ENCODE measurements around the gene FKBP10.
A peak's percentile ranks its signal among the peaks of the same experiment; 100 is the strongest.

Gene FKBP10

GRCh38 chr17:41782142-41782541 is 30.7 kb upstream of the FKBP10 start:
- no peak for DNase-seq (ENCODE audit: low read depth)

- DNase-seq (ENCODE audit: low read depth): no peak
Observed at GRCh38 chr17:41784207-41784744, 28.5 kb upstream of the FKBP10 start.

- DNase-seq (ENCODE audit: low read depth): no peak
Observed at GRCh38 chr17:41785091-41785858, 27.5 kb upstream of the FKBP10 start.

GRCh38 chr17:41785859-41786226 is 27.0 kb upstream of the FKBP10 start:
- DNase-seq (ENCODE audit: low read depth): no peak

GRCh38 chr17:41786227-41787020 is 26.4 kb upstream of the FKBP10 start, which contains the start of gene JUP:
JUP (minus strand) TSS chr17:41786711; CDS start chr17:41771854, 14,857 bp downstream.
- peak; percentile 76 for DNase-seq (ENCODE audit: low read depth)

- DNase-seq (ENCODE audit: low read depth): no peak
Observed at GRCh38 chr17:41787021-41787418, 25.8 kb upstream of the FKBP10 start.

GRCh38 chr17:41792845-41793783 is 19.7 kb upstream of the FKBP10 start:
- DNase-seq (ENCODE audit: low read depth): no peak

GRCh38 chr17:41793784-41794539 is 18.8 kb upstream of the FKBP10 start:
- DNase-seq (ENCODE audit: low read depth): no peak

GRCh38 chr17:41794540-41794975 is 18.2 kb upstream of the FKBP10 start:
- no peak for DNase-seq (ENCODE audit: low read depth)

- DNase-seq (ENCODE audit: low read depth): no peak
Observed at GRCh38 chr17:41796121-41796895, 16.5 kb upstream of the FKBP10 start.

- DNase-seq (ENCODE audit: low read depth): no peak
Observed at GRCh38 chr17:41797377-41797776, 15.4 kb upstream of the FKBP10 start.

- no peak for DNase-seq (ENCODE audit: low read depth)
Observed at GRCh38 chr17:41799366-41799765, 13.4 kb upstream of the FKBP10 start.

GRCh38 chr17:41800601-41801373 is 12.0 kb upstream of the FKBP10 start:
- DNase-seq (ENCODE audit: low read depth): no peak

GRCh38 chr17:41801374-41802271 is 11.2 kb upstream of the FKBP10 start:
- peak; percentile 46 for DNase-seq (ENCODE audit: low read depth)

GRCh38 chr17:41803049-41804020 is 9.5 kb upstream of the FKBP10 start:
- DNase-seq (ENCODE audit: low read depth): no peak

GRCh38 chr17:41806685-41807445 is 5.9 kb upstream of the FKBP10 start:
- DNase-seq (ENCODE audit: low read depth): no peak
